ENCODE data around the gene ZFHX3.
A peak's percentile ranks its signal among the peaks of the same experiment; 100 is the strongest.

ZFHX3 gene

DNA sequence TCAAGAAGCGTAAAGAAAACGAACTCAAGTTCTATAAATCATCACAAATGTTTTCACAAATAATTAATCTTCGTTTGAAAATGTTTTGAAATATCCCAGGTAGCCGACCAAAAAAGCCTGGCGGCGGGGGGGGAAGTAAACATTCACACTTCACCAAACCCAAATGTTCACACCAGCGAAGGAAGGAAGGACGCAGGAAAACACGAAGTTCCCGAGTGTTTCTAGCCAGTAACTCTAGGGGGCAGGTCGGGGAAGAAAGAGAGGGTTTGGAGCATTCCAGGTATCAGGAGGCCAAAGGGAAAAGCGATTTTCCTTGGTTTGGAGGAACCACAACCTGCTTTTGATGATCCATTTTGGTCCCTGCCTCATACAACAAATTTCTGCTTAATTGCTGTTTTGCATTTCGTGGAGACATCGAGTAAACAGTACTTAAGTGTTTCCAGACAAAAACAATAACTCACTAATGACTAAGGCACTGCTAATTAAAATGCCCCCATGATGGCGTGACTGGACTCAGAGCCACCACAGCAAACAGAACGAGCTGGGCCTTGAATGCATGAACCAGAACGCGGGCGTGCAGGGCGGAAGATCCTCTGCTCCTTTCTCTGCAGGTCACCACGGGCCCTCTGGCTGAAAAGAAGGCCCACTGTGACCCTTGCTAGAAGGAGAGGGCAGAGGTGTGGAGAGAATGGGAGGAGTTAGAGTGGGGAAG is 16.6 kb downstream of the ZFHX3 start:
- Histone ChIP-seq H3K36me3 (replicated peaks; ENCODE audit: low read depth, low read length) (no peaks in the 10 kb centered on the region), H3K4me3 (ENCODE audit: low read length) (peak overlapping the region; percentile 71; the same call in 1 of the 2 replicates), H3K9me3 (ENCODE audit: insufficient read depth, low read length) (no peaks in the 10 kb centered on the region), H3K79me2 (ENCODE audit: low read length) (0 out of 2 replicates have a peak, but pooled peaks cover 8% of the 10 kb centered on the region), H3K9ac (ENCODE audit: low read length) (no peak overlapping the region), H4K20me1 (ENCODE audit: insufficient read depth, low read length) (peaks cover 18% of the 10 kb centered on the region; the same call in 1 of the 2 replicates), H3K27ac (ENCODE audit: low read length) (no peak overlapping the region), H3K4me2 (ENCODE audit: low read length) (peak overlapping the region; percentile 95), H2AFZ (ENCODE audit: low read depth, low read length) (no peak overlapping the region), H3K4me1 (ENCODE audit: low read length) (peaks cover 41% of the 10 kb centered on the region), H3K27me3 (ENCODE audit: low read depth, low read length) (peaks cover 4% of the 10 kb centered on the region; the same call in 1 of the 2 replicates)
- TF ChIP-seq, protein P1, sequence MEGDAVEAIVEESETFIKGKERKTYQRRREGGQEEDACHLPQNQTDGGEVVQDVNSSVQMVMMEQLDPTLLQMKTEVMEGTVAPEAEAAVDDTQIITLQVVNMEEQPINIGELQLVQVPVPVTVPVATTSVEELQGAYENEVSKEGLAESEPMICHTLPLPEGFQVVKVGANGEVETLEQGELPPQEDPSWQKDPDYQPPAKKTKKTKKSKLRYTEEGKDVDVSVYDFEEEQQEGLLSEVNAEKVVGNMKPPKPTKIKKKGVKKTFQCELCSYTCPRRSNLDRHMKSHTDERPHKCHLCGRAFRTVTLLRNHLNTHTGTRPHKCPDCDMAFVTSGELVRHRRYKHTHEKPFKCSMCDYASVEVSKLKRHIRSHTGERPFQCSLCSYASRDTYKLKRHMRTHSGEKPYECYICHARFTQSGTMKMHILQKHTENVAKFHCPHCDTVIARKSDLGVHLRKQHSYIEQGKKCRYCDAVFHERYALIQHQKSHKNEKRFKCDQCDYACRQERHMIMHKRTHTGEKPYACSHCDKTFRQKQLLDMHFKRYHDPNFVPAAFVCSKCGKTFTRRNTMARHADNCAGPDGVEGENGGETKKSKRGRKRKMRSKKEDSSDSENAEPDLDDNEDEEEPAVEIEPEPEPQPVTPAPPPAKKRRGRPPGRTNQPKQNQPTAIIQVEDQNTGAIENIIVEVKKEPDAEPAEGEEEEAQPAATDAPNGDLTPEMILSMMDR (IDR thresholded peaks at IDR 0.05; ENCODE audit: low read depth, low read length), result peak; percentile 11; the same call in 1 of the 2 replicates
- no peak for TF ChIP-seq EZH2phosphoT487 (IDR thresholded peaks at IDR 0.05; ENCODE audit: low read depth)

DNA sequence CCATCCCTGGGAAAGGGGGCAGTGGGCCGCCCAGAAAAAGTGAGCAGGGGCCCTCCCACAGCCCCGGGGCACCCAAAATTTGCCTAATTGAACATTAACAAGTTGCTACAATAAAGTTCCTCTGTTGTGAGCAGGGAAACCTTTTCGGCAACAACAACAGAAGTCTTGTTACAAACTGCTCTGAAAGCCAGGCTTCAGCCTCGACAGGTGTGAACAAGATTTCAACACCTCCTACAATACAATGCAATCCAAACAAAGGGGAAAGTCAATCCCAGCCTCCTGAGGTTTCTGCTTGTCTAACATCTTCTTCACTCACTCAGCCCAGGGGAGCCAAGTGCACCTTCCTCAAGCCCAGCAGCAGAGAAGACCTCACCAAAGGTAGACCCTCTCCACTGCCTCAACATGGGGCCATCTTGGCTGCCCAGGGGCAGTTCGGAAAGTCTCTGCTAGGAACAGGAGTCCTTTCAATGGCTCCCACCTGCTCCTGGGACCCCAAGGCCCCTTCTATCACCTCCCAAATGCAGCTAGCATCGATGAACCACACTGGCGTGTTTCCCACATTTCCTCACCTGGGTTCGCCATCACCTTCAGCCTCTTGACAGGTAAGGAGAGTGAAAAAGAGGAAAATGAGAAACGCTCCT is 19.1 kb downstream of the ZFHX3 start:
- peaks cover 4% of the 10 kb centered on the region; the same call in 1 of the 2 replicates for H3K27me3 ChIP-seq (ENCODE audit: low read depth, low read length)
- H3K27ac ChIP-seq (ENCODE audit: low read length), result no peak overlapping the region
- H3K36me3 ChIP-seq (replicated peaks; ENCODE audit: low read depth, low read length), result no peaks in the 10 kb centered on the region
- H3K9me3 ChIP-seq (ENCODE audit: insufficient read depth, low read length), result no peaks in the 10 kb centered on the region
- 0 out of 2 replicates have a peak, but pooled peaks cover 8% of the 10 kb centered on the region for H3K79me2 ChIP-seq (ENCODE audit: low read length)
- no peak overlapping the region for H3K4me2 ChIP-seq (ENCODE audit: low read length)
- no peak overlapping the region for H2AFZ ChIP-seq (ENCODE audit: low read depth, low read length)
- H3K9ac ChIP-seq (ENCODE audit: low read length), result no peak overlapping the region
- no peak overlapping the region for H3K4me3 ChIP-seq (ENCODE audit: low read length)
- H3K4me1 ChIP-seq (ENCODE audit: low read length), result peaks cover 25% of the 10 kb centered on the region
- no peak for TF ChIP-seq EZH2phosphoT487 (IDR thresholded peaks at IDR 0.05; ENCODE audit: low read depth)
- TF ChIP-seq, protein P1 (IDR thresholded peaks at IDR 0.05; ENCODE audit: low read depth, low read length), result no peak
- peaks cover 13% of the 10 kb centered on the region; the same call in 1 of the 2 replicates for H4K20me1 ChIP-seq (ENCODE audit: insufficient read depth, low read length)

DNA sequence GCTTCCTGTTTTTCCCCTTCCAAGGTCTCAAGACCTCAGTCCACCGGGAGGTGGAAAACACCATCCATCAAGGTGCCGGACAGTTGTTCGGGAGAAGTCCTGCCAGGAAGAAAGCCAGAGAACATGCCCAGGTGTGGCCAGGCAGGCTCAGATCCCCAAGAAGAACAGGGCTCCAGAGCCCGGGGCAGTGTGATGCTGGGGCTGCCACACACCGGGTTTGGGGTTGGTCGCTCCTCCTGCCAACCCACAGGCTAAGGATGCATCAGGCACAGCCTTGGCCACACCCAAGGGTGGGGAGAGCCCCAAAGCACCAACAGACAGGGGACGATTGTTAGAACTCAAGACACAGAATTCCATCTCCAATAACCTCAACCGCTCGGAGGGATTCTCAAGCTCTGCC is 19.7 kb downstream of the ZFHX3 start:
- Histone ChIP-seq H3K4me2 (ENCODE audit: low read length) (no peak overlapping the region), H3K4me1 (ENCODE audit: low read length) (peaks cover 19% of the 10 kb centered on the region), H3K9me3 (ENCODE audit: insufficient read depth, low read length) (no peaks in the 10 kb centered on the region), H3K36me3 (replicated peaks; ENCODE audit: low read depth, low read length) (no peaks in the 10 kb centered on the region), H3K79me2 (ENCODE audit: low read length) (0 out of 2 replicates have a peak, but pooled peaks cover 8% of the 10 kb centered on the region), H3K27me3 (ENCODE audit: low read depth, low read length) (peaks cover 4% of the 10 kb centered on the region; the same call in 1 of the 2 replicates), H3K9ac (ENCODE audit: low read length) (no peak overlapping the region), H4K20me1 (ENCODE audit: insufficient read depth, low read length) (peaks cover 10% of the 10 kb centered on the region; the same call in 1 of the 2 replicates), H3K27ac (ENCODE audit: low read length) (no peak overlapping the region), H3K4me3 (ENCODE audit: low read length) (no peak overlapping the region), H2AFZ (ENCODE audit: low read depth, low read length) (no peak overlapping the region)
- no peak for TF ChIP-seq EZH2phosphoT487 (IDR thresholded peaks at IDR 0.05; ENCODE audit: low read depth)
- TF ChIP-seq, protein P1 (IDR thresholded peaks at IDR 0.05; ENCODE audit: low read depth, low read length), result no peak

DNA sequence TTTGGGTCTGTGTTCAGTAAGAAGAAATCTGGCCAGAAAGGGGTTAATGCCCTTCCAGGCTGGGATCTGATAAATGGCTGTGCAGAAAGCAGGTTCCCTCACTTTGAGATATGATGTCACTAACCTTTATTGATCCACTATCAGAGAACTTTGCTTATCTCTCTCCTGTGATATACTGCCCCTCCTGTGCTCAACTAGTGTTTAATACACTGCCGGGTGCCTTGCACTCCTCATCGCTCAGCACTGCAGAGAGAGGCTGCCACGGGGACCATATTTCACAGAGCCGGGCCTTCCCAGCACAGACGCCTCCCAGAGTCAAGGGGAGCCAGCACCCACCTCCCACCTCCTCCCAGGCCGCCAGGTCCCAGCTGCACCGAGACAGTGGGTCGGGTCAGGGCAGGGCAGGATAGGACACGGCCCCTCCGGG is 20.2 kb downstream of the ZFHX3 start:
- 0 out of 2 replicates have a peak, but pooled peaks cover 8% of the 10 kb centered on the region for H3K79me2 ChIP-seq (ENCODE audit: low read length)
- H3K4me2 ChIP-seq (ENCODE audit: low read length), result no peak overlapping the region
- no peak overlapping the region for H3K4me3 ChIP-seq (ENCODE audit: low read length)
- no peak overlapping the region for H2AFZ ChIP-seq (ENCODE audit: low read depth, low read length)
- no peak for TF ChIP-seq EZH2phosphoT487 (IDR thresholded peaks at IDR 0.05; ENCODE audit: low read depth)
- TF ChIP-seq, protein P1 (IDR thresholded peaks at IDR 0.05; ENCODE audit: low read depth, low read length), result no peak
- peaks cover 6% of the 10 kb centered on the region; the same call in 1 of the 2 replicates for H4K20me1 ChIP-seq (ENCODE audit: insufficient read depth, low read length)
- H3K9me3 ChIP-seq (ENCODE audit: insufficient read depth, low read length), result no peaks in the 10 kb centered on the region
- H3K27ac ChIP-seq (ENCODE audit: low read length), result no peak overlapping the region
- peaks cover 4% of the 10 kb centered on the region; the same call in 1 of the 2 replicates for H3K27me3 ChIP-seq (ENCODE audit: low read depth, low read length)
- peaks cover 14% of the 10 kb centered on the region for H3K4me1 ChIP-seq (ENCODE audit: low read length)
- H3K9ac ChIP-seq (ENCODE audit: low read length), result no peak overlapping the region
- no peaks in the 10 kb centered on the region for H3K36me3 ChIP-seq (replicated peaks; ENCODE audit: low read depth, low read length)
